AG04450 (cell line): ENCODE data around the gene CRHR1. TPM values are rescaled to one million over a fixed set of nuclear protein-coding genes. Genes with fewer than 3 reads are reported as not detected.

Experiments used
- CTCF ChIA-PET: fragments of 300-600, 350-600 bp; formaldehyde crosslinking; extraction: SDS; loops from one replicate; lab custom pipeline; 2022; ENCODE audit warnings: antibody characterized with exemption, inconsistent platforms; lab: Charles Lee
- POLR2A ChIA-PET: fragments of 350-600 bp; formaldehyde crosslinking; extraction: SDS; loops from one replicate; lab custom pipeline; 2021; ENCODE audit warnings: antibody characterized with exemption, inconsistent platforms; lab: Yijun Ruan, JAX
- DNase-seq: peaks from one replicate; pipeline ENCODE4 v3.0.0-alpha.2; 2011; ENCODE audit warnings: low read depth, low spot score
- H3K27ac ChIP-seq: one replicate; pipeline ENCODE4 v1.5.1; 2012; ENCODE audit warnings: low read depth, low read length, control low read depth
- H3K27me3 ChIP-seq: one replicate; pipeline ENCODE4 v1.6.0; 2012; ENCODE audit warnings: low read length; ENCODE audit not compliant: control insufficient read depth, insufficient read depth
- H3K4me3 ChIP-seq: 2 replicates; pipeline ENCODE4 v1.5.1; 2011; ENCODE audit warnings: mild to moderate bottlenecking, low read depth, low read length, control low read depth
- H3K9me3 ChIP-seq: 2 replicates; pipeline ENCODE4 v1.5.1; 2012; ENCODE audit warnings: low read length; ENCODE audit not compliant: control insufficient read depth, insufficient read depth
- polyA plus RNA-seq: library from polyadenylated mRNA; depleted of rRNA; stranded (reverse); fragments of >200 nt; gene quantifications from 2 replicates; pipeline ENCODE4 v1.2.3, GENCODE V29; 2011
- TF ChIP-seq, protein P1 (sequence below): IDR thresholded peaks from 2 replicates; pipeline ENCODE4 v1.5.1; 2011; ENCODE audit warnings: low read depth, low read length, control low read depth, inconsistent platforms

CRHR1 gene
- polyA plus RNA-seq, 1 experiment, result not detected

DNA sequence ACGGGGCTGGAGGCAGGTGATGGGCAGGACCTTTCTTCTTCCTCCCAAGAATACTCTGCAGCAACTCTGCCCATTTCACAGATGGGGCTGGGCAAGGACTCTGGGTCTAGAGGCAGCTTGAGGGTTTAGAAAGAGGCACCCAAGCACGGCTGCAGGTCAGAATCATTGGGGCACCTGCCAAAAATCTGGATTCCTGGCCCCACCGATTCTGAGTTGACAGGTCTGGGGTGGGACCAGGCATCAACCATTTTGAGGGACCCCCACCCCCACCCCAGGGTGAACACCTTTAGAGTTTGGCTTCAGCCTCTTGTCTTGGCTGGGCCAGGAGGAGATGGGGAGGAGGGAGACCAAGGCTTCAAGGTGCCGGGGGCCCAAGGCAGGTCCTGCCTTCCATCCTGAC lies 65.9 kb downstream of the CRHR1 start:
- no peak overlapping the region for H3K4me3 ChIP-seq
- ChIA-PET POLR2A (no interaction called here), CTCF (interaction anchor here (1.5 to 2.1 kb wide), 2 partner anchors 18 to 714 kb away, joined by 4 to 5 read pairs; partner anchors contain the start of gene ACBD4)
- no peaks in the 10 kb centered on the region; the same call in 1 of the 2 replicates for H3K9me3 ChIP-seq
- TF ChIP-seq, protein P1, sequence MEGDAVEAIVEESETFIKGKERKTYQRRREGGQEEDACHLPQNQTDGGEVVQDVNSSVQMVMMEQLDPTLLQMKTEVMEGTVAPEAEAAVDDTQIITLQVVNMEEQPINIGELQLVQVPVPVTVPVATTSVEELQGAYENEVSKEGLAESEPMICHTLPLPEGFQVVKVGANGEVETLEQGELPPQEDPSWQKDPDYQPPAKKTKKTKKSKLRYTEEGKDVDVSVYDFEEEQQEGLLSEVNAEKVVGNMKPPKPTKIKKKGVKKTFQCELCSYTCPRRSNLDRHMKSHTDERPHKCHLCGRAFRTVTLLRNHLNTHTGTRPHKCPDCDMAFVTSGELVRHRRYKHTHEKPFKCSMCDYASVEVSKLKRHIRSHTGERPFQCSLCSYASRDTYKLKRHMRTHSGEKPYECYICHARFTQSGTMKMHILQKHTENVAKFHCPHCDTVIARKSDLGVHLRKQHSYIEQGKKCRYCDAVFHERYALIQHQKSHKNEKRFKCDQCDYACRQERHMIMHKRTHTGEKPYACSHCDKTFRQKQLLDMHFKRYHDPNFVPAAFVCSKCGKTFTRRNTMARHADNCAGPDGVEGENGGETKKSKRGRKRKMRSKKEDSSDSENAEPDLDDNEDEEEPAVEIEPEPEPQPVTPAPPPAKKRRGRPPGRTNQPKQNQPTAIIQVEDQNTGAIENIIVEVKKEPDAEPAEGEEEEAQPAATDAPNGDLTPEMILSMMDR, result no peak
- H3K27me3 ChIP-seq, result peaks cover 10% of the 10 kb centered on the region
- DNase-seq, result no peak
- no peak overlapping the region for H3K27ac ChIP-seq

GRCh38 chr17:45850468-45850867 lies 66.3 kb downstream of the CRHR1 start:
- no peak overlapping the region for H3K4me3 ChIP-seq
- CTCF ChIA-PET, result interaction anchor here (2.1 to 2.2 kb wide), 2 partner anchors 210 to 715 kb away, joined by 5 to 23 read pairs; partner anchors contain the start of gene ACBD4
- peaks cover 10% of the 10 kb centered on the region for H3K27me3 ChIP-seq
- H3K27ac ChIP-seq, result no peak overlapping the region
- DNase-seq, result no peak
- POLR2A ChIA-PET, result no interaction called here
- TF ChIP-seq, protein P1, result no peak
- no peaks in the 10 kb centered on the region; the same call in 1 of the 2 replicates for H3K9me3 ChIP-seq

GRCh38 chr17:45851022-45851421 lies 66.9 kb downstream of the CRHR1 start:
- H3K9me3 ChIP-seq, result no peaks in the 10 kb centered on the region; the same call in 1 of the 2 replicates
- H3K27me3 ChIP-seq, result peaks cover 10% of the 10 kb centered on the region
- DNase-seq, result no peak
- TF ChIP-seq, protein P1, result no peak
- POLR2A ChIA-PET, result interaction anchor here (0.6 kb wide), 1 partner anchor 209 kb away, joined by 3 read pairs; no protein-coding TSS in a partner anchor
- no peak overlapping the region for H3K4me3 ChIP-seq
- CTCF ChIA-PET, result interaction anchor here (1.2 to 2.2 kb wide), 5 partner anchors 14 to 210 kb away, joined by 3 to 23 read pairs (median 5); no protein-coding TSS in a partner anchor
- H3K27ac ChIP-seq, result no peak overlapping the region

GRCh38 chr17:45851464-45851863 lies 67.3 kb downstream of the CRHR1 start:
- Histone ChIP-seq H3K27me3 (peaks cover 10% of the 10 kb centered on the region), H3K9me3 (no peaks in the 10 kb centered on the region; the same call in 1 of the 2 replicates), H3K4me3 (no peak overlapping the region), H3K27ac (no peak overlapping the region)
- ChIA-PET POLR2A (interaction anchor here (0.6 kb wide), 1 partner anchor 210 kb away, joined by 3 read pairs; no protein-coding TSS in a partner anchor), CTCF (interaction anchor here (0.7 to 2.2 kb wide), 10 partner anchors 9 to 214 kb away, joined by 3 to 23 read pairs (median 4); no protein-coding TSS in a partner anchor)
- TF ChIP-seq, protein P1, result no peak
- DNase-seq, result no peak

GRCh38 chr17:45851873-45852272 lies 67.8 kb downstream of the CRHR1 start:
- Histone ChIP-seq H3K27ac (no peak overlapping the region), H3K9me3 (no peaks in the 10 kb centered on the region; the same call in 1 of the 2 replicates), H3K4me3 (no peak overlapping the region), H3K27me3 (peaks cover 10% of the 10 kb centered on the region)
- DNase-seq, result no peak
- ChIA-PET CTCF (interaction anchor here (0.5 to 2.2 kb wide), 17 partner anchors 9 to 633 kb away, joined by 3 to 23 read pairs (median 4); no protein-coding TSS in a partner anchor), POLR2A (interaction anchor here (0.5 kb wide), 1 partner anchor 50 kb away, joined by 4 read pairs; no protein-coding TSS in a partner anchor)
- TF ChIP-seq, protein P1, result no peak
